KMS-11 (cell line): Measurements from ENCODE around the gene CD300LG.

ENCODE experiments used
- H2AFZ ChIP-seq: fragments of 200-600 bp; sonication (generic); 2 replicates; pipeline ENCODE4 v1.6.1; 2016; ENCODE audit warnings: antibody characterized with exemption, mixed run types, low read depth
- H3K27ac ChIP-seq: fragments of 200-600 bp; sonication (generic); 2 replicates; pipeline ENCODE4 v1.6.1; 2016; ENCODE audit warnings: mild to moderate bottlenecking, mixed run types
- H3K27me3 ChIP-seq: fragments of 200-600 bp; sonication (generic); 2 replicates; pipeline ENCODE4 v1.6.1; 2017; ENCODE audit warnings: mild to moderate bottlenecking, low read depth, mixed run types, moderate library complexity; ENCODE audit not compliant: insufficient read depth
- H3K36me3 ChIP-seq: fragments of 200-600 bp; sonication (generic); 2 replicates; pipeline ENCODE4 v1.6.1; 2017; ENCODE audit warnings: mild to moderate bottlenecking, mixed run types; ENCODE audit not compliant: insufficient read depth
- H3K4me1 ChIP-seq: fragments of 200-600 bp; sonication (generic); 2 replicates; pipeline ENCODE4 v1.6.1; 2016; ENCODE audit warnings: mild to moderate bottlenecking, low read depth, mixed run types; ENCODE audit not compliant: poor library complexity, severe bottlenecking
- H3K4me2 ChIP-seq: fragments of 200-600 bp; sonication (generic); 2 replicates; pipeline ENCODE4 v1.7.0; 2016; ENCODE audit warnings: mild to moderate bottlenecking, mixed run types
- H3K4me3 ChIP-seq: fragments of 200-600 bp; sonication (generic); IDR thresholded peaks from 2 replicates; pipeline ENCODE4 v1.6.1; 2017; ENCODE audit warnings: low read depth, low read length, mixed read lengths; ENCODE audit not compliant: insufficient read depth
- H3K79me2 ChIP-seq: fragments of 200-600 bp; sonication (generic); 2 replicates; pipeline ENCODE4 v1.6.1; 2016; ENCODE audit warnings: low read depth, mixed run types; ENCODE audit not compliant: insufficient read depth
- H3K9ac ChIP-seq: fragments of 200-600 bp; sonication (generic); 2 replicates; pipeline ENCODE4 v1.6.1; 2016; ENCODE audit warnings: mild to moderate bottlenecking, mixed run types
- H4K20me1 ChIP-seq: fragments of 200-600 bp; sonication (generic); 2 replicates; pipeline ENCODE4 v1.6.1; 2016; ENCODE audit warnings: mild to moderate bottlenecking, mixed run types; ENCODE audit not compliant: insufficient read depth
- CTCF ChIP-seq: fragments of 200-600 bp; sonication (generic); conservative IDR thresholded peaks from 2 replicates; pipeline ENCODE4 v1.6.1; 2017; ENCODE audit warnings: low read depth, mild to moderate bottlenecking, antibody characterized with exemption, low read length, moderate library complexity, mixed read lengths

Gene CD300LG

GRCh38 chr17:43907998-43908721 is 61.2 kb downstream of the CD300LG start:
- H3K9ac ChIP-seq, result no peak overlapping the region
- H3K4me2 ChIP-seq, result peak overlapping the region; percentile 92
- H3K79me2 ChIP-seq, result no peaks in the 10 kb centered on the region
- H3K4me3 ChIP-seq, result no peak overlapping the region
- peaks cover 12% of the 10 kb centered on the region for H3K4me1 ChIP-seq
- H3K27ac ChIP-seq, result no peak overlapping the region
- H2AFZ ChIP-seq, result peak overlapping the region; percentile 71
- TF ChIP-seq CTCF, result no peak
- H3K27me3 ChIP-seq, result peaks cover 52% of the 10 kb centered on the region
- no peaks in the 10 kb centered on the region for H4K20me1 ChIP-seq
- H3K36me3 ChIP-seq, result no peaks in the 10 kb centered on the region

- Histone ChIP-seq H3K4me2 (no peak overlapping the region), H2AFZ (no peak overlapping the region), H3K27me3 (peaks cover 63% of the 10 kb centered on the region), H3K27ac (no peak overlapping the region), H3K4me3 (no peak overlapping the region), H3K36me3 (no peaks in the 10 kb centered on the region), H3K79me2 (no peaks in the 10 kb centered on the region), H3K9ac (no peak overlapping the region), H4K20me1 (no peaks in the 10 kb centered on the region), H3K4me1 (peaks cover 12% of the 10 kb centered on the region)
- no peak for TF ChIP-seq CTCF
Measured at GRCh38 chr17:43909537-43910231, 62.7 kb downstream of the CD300LG start.

- Histone ChIP-seq H3K4me3 (no peak overlapping the region), H2AFZ (no peak overlapping the region), H3K9ac (no peak overlapping the region)
Measured at GRCh38 chr17:43911904-43912303, 64.9 kb downstream of the CD300LG start.

GRCh38 chr17:43912635-43913304 is 65.8 kb downstream of the CD300LG start:
- Histone ChIP-seq H3K27me3 (peaks cover 48% of the 10 kb centered on the region), H3K4me1 (peaks cover 7% of the 10 kb centered on the region), H4K20me1 (no peaks in the 10 kb centered on the region), H2AFZ (no peak overlapping the region), H3K36me3 (no peaks in the 10 kb centered on the region), H3K4me3 (no peak overlapping the region), H3K4me2 (no peak overlapping the region), H3K9ac (no peak overlapping the region), H3K79me2 (no peaks in the 10 kb centered on the region), H3K27ac (no peak overlapping the region)
- no peak for TF ChIP-seq CTCF

More at GRCh38 chr17:43911904-43912303, 64.9 kb downstream of the CD300LG start:
- no peaks in the 10 kb centered on the region for H3K79me2 ChIP-seq
- H3K4me2 ChIP-seq, result no peak overlapping the region
- no peaks in the 10 kb centered on the region for H4K20me1 ChIP-seq
- TF ChIP-seq CTCF, result no peak
- H3K27ac ChIP-seq, result no peak overlapping the region
- H3K27me3 ChIP-seq, result peaks cover 52% of the 10 kb centered on the region
- H3K4me1 ChIP-seq, result peaks cover 12% of the 10 kb centered on the region
- no peaks in the 10 kb centered on the region for H3K36me3 ChIP-seq
